Fibroblast of pulmonary artery (primary cell): ENCODE measurements around the gene DHRS3.
A peak's percentile ranks its signal among the peaks of the same experiment; 100 is the strongest.

Source experiments
- DNase-seq: peaks from one replicate; pipeline ENCODE4 v3.0.0-alpha.2; 2010; ENCODE audit warnings: low read depth
- H3K4me3 ChIP-seq: replicated peaks from 2 replicates; pipeline ENCODE4 v1.5.1; 2011; ENCODE audit warnings: low read depth, mild to moderate bottlenecking, control low read depth, low read length, moderate library complexity
- CTCF ChIP-seq: IDR thresholded peaks from 2 replicates; pipeline ENCODE4 v1.5.1; 2011; ENCODE audit warnings: mild to moderate bottlenecking, control low read depth, low read length, inconsistent platforms; ENCODE audit errors: missing control alignments

DHRS3 gene

GRCh38 chr1:12556957-12557935, 60.8 kb downstream of the DHRS3 start:
- no peak for TF ChIP-seq CTCF
- no peak for DNase-seq
- H3K4me3 ChIP-seq: no peak overlapping the region

GRCh38 chr1:12556368-12556930, 61.6 kb downstream of the DHRS3 start:
- no peak for TF ChIP-seq CTCF
- H3K4me3 ChIP-seq: no peak overlapping the region

GRCh38 chr1:12555411-12556367, 62.3 kb downstream of the DHRS3 start:
- no peak for TF ChIP-seq CTCF
- DNase-seq: no peak

More at GRCh38 chr1:12556368-12556930, 61.6 kb downstream of the DHRS3 start:
- peak; percentile 87 for DNase-seq

GRCh38 chr1:12554521-12555305, 63.3 kb downstream of the DHRS3 start:
- no peak for TF ChIP-seq CTCF
- no peak for DNase-seq
- no peak overlapping the region for H3K4me3 ChIP-seq

More at GRCh38 chr1:12555411-12556367, 62.3 kb downstream of the DHRS3 start:
- no peak overlapping the region for H3K4me3 ChIP-seq

GRCh38 chr1:12553963-12554362, 64.0 kb downstream of the DHRS3 start:
- TF ChIP-seq CTCF: no peak
- no peak for DNase-seq
- no peak overlapping the region for H3K4me3 ChIP-seq
